HG02571 (cell line): ENCODE measurements around the gene THTPA.
A peak's percentile ranks its signal among the peaks of the same experiment; 100 is the strongest.
"Not testable (repeated sequence)": the region's sequence is repeated elsewhere in the genome, so short reads cannot be mapped to it uniquely, and the experiment has no call there.

Source experiments
- ATAC-seq: cut with Tn5 transposase; IDR thresholded peaks from one replicate; pipeline ENCODE4 v1.9.1; 2021; ENCODE audit warnings: mild to moderate bottlenecking, moderate library complexity; ENCODE audit not compliant: unreplicated experiment

THTPA gene

GRCh38 chr14:23580152-23580926 lies 24.3 kb downstream of the THTPA start:
- ATAC-seq, result no peak

GRCh38 chr14:23580948-23581281 lies 24.8 kb downstream of the THTPA start:
- ATAC-seq, result no peak

- no peak for ATAC-seq
Measured at GRCh38 chr14:23582906-23583760, 27.1 kb downstream of the THTPA start.

GRCh38 chr14:23583761-23584526 lies 27.9 kb downstream of the THTPA start:
- not testable (repeated sequence) for ATAC-seq

- ATAC-seq, result not testable (repeated sequence)
Measured at GRCh38 chr14:23584527-23585203, 28.6 kb downstream of the THTPA start.

- ATAC-seq, result peak; percentile 98
Measured at GRCh38 chr14:23588884-23589598, 33.0 kb downstream of the THTPA start.

GRCh38 chr14:23589606-23590005 lies 33.5 kb downstream of the THTPA start:
- no peak for ATAC-seq

DNA sequence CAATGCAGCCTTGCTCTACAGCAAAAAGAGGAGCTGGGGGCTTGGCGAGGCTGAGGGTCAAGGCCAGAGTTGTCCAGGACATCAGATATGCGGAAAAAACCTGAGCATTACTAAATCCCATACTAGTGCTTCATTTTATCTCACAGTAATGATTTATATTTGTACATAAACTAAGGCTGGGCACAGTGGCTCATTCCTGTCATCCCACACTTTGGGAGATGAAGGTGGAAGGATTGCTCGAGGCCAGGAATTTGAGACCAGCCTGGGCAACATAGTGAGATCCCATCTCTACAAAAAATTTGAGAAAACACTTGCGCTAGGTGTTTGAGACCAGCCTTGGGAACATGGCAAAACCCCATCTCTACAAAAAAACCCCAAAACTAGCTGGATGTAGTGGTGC lies 34.1 kb downstream of the THTPA start:
- ATAC-seq, result no peak

GRCh38 chr14:23594191-23594590 lies 38.1 kb downstream of the THTPA start:
- not testable (repeated sequence) for ATAC-seq

- no peak for ATAC-seq
Measured at GRCh38 chr14:23600322-23600707, 44.2 kb downstream of the THTPA start.

GRCh38 chr14:23600806-23601205 lies 44.7 kb downstream of the THTPA start:
- ATAC-seq, result no peak

DNA sequence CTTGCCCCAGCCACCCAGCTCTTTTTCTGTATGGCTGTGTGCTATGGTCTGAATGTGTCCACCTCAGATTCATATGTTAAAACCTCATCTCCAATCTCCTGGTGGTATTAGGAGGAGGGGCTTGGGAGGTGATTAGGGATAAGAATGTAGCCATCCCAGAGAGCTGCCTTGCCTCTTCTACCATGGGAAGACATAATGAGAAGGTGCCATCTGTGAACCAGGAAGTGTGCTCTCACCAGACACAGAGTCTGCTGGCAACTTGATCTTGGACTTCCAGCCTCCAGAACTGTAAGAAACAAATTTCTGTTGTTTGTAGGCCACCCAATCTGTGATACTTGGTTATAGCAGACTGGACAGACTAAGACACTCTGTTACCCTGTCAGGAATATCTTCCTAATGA lies 45.4 kb downstream of the THTPA start:
- no peak for ATAC-seq

GRCh38 chr14:23601845-23602180 lies 45.7 kb downstream of the THTPA start:
- no peak for ATAC-seq

GRCh38 chr14:23602181-23603095 lies 46.4 kb downstream of the THTPA start:
- no peak for ATAC-seq

GRCh38 chr14:23603103-23603502 lies 47.0 kb downstream of the THTPA start:
- no peak for ATAC-seq

DNA sequence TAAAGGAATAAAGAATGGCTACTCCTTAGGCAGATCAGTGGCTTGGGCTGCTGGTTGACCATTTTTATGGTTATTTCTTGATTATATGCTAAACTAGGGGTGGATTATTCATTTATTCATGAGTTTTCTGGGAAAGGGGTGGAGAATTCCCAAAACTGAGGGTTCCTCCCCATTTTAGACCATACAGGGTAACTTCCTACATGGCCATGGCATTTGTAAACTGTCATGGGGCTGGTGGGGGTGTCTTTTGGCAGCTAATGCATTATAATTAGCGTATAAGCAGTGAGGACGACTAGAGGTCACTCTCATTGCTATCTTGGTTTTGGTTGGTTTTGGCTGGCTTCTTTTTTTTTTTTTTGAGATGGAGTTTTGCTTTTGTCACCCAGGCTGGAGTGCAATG lies 48.1 kb downstream of the THTPA start:
- ATAC-seq, result no peak

DNA sequence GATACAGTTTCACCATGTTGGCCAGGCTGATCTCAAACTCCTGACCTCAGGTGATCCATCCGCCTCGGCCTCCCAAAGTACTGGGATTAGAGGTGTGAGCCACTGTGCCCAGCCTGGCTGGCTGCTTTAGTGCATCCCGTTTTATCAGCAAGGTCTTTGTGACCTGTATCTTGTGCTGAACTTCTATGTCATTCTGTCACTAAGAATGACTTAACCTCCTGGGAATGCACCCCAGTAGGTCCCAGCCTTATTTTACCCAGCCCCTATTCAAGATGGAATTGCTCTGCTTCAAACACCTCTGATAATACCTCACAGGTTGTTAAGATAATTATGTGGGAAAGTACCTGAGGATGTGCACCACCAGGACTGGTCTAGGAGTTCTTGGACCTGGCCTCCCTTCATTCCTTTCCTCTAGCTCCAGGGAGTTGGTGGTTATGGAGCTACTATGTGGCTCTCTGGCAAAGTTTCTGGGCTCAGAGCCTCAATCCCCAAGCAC lies 48.7 kb downstream of the THTPA start:
- no peak for ATAC-seq

DNA sequence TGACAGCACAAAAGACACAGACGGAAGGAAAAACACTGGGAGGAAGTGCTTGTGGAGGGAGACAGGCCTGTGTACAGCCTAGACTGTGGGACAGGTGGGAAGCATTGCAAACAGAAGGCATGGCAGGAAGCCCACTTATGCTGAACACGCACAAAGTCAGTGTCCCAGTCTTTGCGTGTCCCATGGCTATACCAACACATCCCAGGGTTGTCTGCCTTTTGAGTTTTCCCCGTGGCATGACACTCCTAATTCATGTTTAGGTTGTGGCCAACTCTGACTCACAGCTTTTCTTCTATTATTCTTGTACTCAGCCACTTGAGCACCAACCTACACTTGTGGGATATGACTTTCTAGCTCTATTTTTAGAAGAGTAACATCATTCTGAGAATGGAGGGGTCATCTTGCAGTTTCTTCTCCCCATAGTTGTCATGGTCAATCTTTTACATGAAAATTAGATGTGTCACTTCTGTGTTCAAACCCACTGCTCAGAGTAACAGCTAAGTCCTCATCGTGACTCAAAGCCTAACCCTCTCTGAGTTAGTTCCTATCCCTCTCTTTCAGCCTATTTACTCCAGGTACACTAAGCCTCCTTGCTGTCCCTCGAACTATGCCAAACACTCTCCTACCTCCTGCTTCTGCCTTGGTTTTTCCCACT lies 50.0 kb downstream of the THTPA start:
- ATAC-seq, result peak; percentile 83

DNA sequence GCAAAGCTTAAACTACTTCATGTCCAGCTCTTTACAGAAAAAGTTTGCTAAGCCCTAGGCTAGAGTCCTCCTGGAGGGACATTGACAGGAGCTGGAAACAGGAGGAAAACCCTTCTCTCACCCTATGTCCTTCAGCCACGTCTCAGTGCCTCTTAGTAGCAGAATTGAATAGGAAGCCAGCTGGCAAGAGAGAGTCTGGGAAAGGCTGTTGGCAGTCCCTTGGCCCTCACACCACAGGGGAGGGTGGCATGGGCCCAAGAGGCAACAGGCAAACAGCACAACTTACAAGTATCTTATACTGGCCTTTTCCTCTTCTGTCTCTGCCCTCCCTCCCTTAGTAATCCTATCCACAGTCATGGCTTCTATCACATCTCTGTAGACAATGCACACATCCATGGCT lies 52.4 kb downstream of the THTPA start:
- ATAC-seq, result no peak
